Testis (tissue), 3 donors: ENCODE data around the gene PIK3CD. TPM values are rescaled to one million over a fixed set of nuclear protein-coding genes. Genes with fewer than 3 reads are reported as not detected.

Experiments used
- DNase-seq: peaks from one replicate; pipeline ENCODE4 v3.0.0-alpha.2; 2019
- H3K27ac ChIP-seq, 2 donors: fragments of 200-600 bp; sonication (generic); one replicate each; pipeline ENCODE4 v1.5.1; 2019
- H3K27me3 ChIP-seq: fragments of 200-600 bp; sonication (generic); one replicate; pipeline ENCODE4 v1.5.1; 2019
- H3K36me3 ChIP-seq: fragments of 200-600 bp; sonication (generic); one replicate; pipeline ENCODE4 v1.5.1; 2017; ENCODE audit warnings: low read depth; ENCODE audit errors: missing control alignments
- H3K4me1 ChIP-seq: fragments of 200-600 bp; sonication (generic); one replicate; pipeline ENCODE4 v1.5.1; 2019
- H3K4me3 ChIP-seq, 2 donors: fragments of 200-600 bp; sonication (generic); one replicate each; pipeline ENCODE4 v1.5.1; 2017 to 2019
- H3K9me3 ChIP-seq: fragments of 200-600 bp; sonication (generic); one replicate; pipeline ENCODE4 v1.5.1; 2017
- CTCF ChIP-seq, 3 experiments: fragments of 450-650 bp in 2 of 3; fragments of 200-600 bp in 1 of 3; sonication (generic) in 1 of 3; IDR thresholded peaks; one replicate each; pipeline ENCODE4 v1.5.1; 2016 to 2019; ENCODE audit warnings: antibody characterized with exemption in 3 of 3, mild to moderate bottlenecking in 2 of 3, moderate library complexity in 1 of 3
- POLR2A ChIP-seq: fragments of 450-650 bp; IDR thresholded peaks from one replicate; pipeline ENCODE4 v1.6.1; 2017; ENCODE audit warnings: antibody characterized with exemption, mild to moderate bottlenecking, moderate library complexity
- whole genome bisulfite sequencing, 2 donors: methylation state at CpG; one replicate each; pipeline ENCODE4 v1.1.5; 2018; 5-methylcytosine and 5-hydroxymethylcytosine counted together
- intact Hi-C: fragments of 100-400 bp; cut with DNase I; formaldehyde crosslinking; loops from one replicate; pipeline ENCODE4 v1.15.1; 2023; ENCODE audit warnings: low total_unique reads
- polyA plus RNA-seq: library from polyadenylated mRNA; stranded (reverse); fragments of 350-450 nt; fragmentation: Illumina TruSeq; extraction: RNeasy Lipid Tissue Mini Kit (QIAGEN cat#74804); gene quantifications from one replicate; pipeline ENCODE4 v1.2.3, GENCODE V29; 2014; ENCODE audit warnings: low read depth, low replicate concordance; ENCODE audit not compliant: insufficient read depth
- total RNA-seq, 2 donors: library from RNA; depleted of rRNA; stranded (reverse); fragments of >200 nt; gene quantifications; one replicate each; pipeline ENCODE4 v1.2.3, GENCODE V29; 2016

PIK3CD gene
- total and polyA plus RNA-seq, 3 donors from 2014 or later: 11.7 to 17.2 (median 12.4) TPM

- H3K4me1 ChIP-seq: no peaks in the 10 kb centered on the region
- no peaks in the 10 kb centered on the region for H3K36me3 ChIP-seq
- no peak overlapping the region for H3K4me3 ChIP-seq
- no peak overlapping the region for H3K27ac ChIP-seq
- TF ChIP-seq POLR2A (no peak), CTCF (IDR thresholded peaks at IDR 0.05) (no peak)
- no peaks in the 10 kb centered on the region for H3K9me3 ChIP-seq
- intact Hi-C loops: no loop called here
- DNase-seq: peak; percentile 41
- H3K27me3 ChIP-seq: no peaks in the 10 kb centered on the region
- 86 to 88% methylated on average over 6 to 12 of the region's 12 CpGs for whole genome bisulfite sequencing, 2 donors
Observed at GRCh38 chr1:9753121-9753531, 101.6 kb downstream of the PIK3CD start.

GRCh38 chr1:9755441-9755995, 104.0 kb downstream of the PIK3CD start:
- H3K27ac ChIP-seq: no peak overlapping the region
- H3K4me3 ChIP-seq: no peak overlapping the region
- no peaks in the 10 kb centered on the region for H3K36me3 ChIP-seq
- intact Hi-C loops: no loop called here
- no peaks in the 10 kb centered on the region for H3K4me1 ChIP-seq
- DNase-seq: no peak
- H3K27me3 ChIP-seq: no peaks in the 10 kb centered on the region
- no peak for TF ChIP-seq CTCF (IDR thresholded peaks at IDR 0.05)
- TF ChIP-seq POLR2A: no peak
- no peaks in the 10 kb centered on the region for H3K9me3 ChIP-seq
- 59 to 64% methylated on average over 10 of the region's 10 CpGs for WGBS, 2 donors

- intact Hi-C loops: no loop called here
- H3K36me3 ChIP-seq: no peaks in the 10 kb centered on the region
- WGBS, 2 donors: 85 to 89% methylated on average over 10 of the region's 10 CpGs
- H3K9me3 ChIP-seq: no peaks in the 10 kb centered on the region
- H3K4me1 ChIP-seq: no peaks in the 10 kb centered on the region
- no peak for TF ChIP-seq CTCF (IDR thresholded peaks at IDR 0.05)
- TF ChIP-seq POLR2A: no peak
- H3K4me3 ChIP-seq: no peak overlapping the region
- H3K27ac ChIP-seq: no peak overlapping the region
- no peaks in the 10 kb centered on the region for H3K27me3 ChIP-seq
- DNase-seq: no peak
Observed at GRCh38 chr1:9758559-9759121, 107.1 kb downstream of the PIK3CD start.

GRCh38 chr1:9759939-9760338, 108.4 kb downstream of the PIK3CD start:
- no peak for TF ChIP-seq CTCF (IDR thresholded peaks at IDR 0.05)
- no peak for TF ChIP-seq POLR2A

GRCh38 chr1:9760824-9761223, 109.3 kb downstream of the PIK3CD start:
- Histone ChIP-seq H3K4me1 (no peaks in the 10 kb centered on the region), H3K27me3 (no peaks in the 10 kb centered on the region), H3K4me3 (no peak overlapping the region), H3K27ac (no peak overlapping the region), H3K36me3 (no peaks in the 10 kb centered on the region), H3K9me3 (no peaks in the 10 kb centered on the region)
- no peak for DNase-seq
- intact Hi-C loops: no loop called here
- WGBS, 2 donors: 93 to 96% methylated on average over 6 of the region's 6 CpGs
- TF ChIP-seq CTCF (IDR thresholded peaks at IDR 0.05) (no peak), POLR2A (no peak)

More at GRCh38 chr1:9759939-9760338, 108.4 kb downstream of the PIK3CD start:
- Histone ChIP-seq H3K27ac (no peak overlapping the region), H3K4me3 (no peak overlapping the region), H3K27me3 (no peaks in the 10 kb centered on the region), H3K9me3 (no peaks in the 10 kb centered on the region), H3K36me3 (no peaks in the 10 kb centered on the region), H3K4me1 (no peaks in the 10 kb centered on the region)
- intact Hi-C loops: no loop called here
- DNase-seq: no peak
- WGBS, 2 donors: 94 to 96% methylated on average over 2 of the region's 2 CpGs
